MM.1S (cell line): ENCODE measurements around the gene RBMS3.

Experiments used
- DNase-seq: peaks from one replicate; pipeline ENCODE4 v3.0.0-alpha.2; 2015
- H2AFZ ChIP-seq: fragments of 300-600 bp; sonication (generic); 2 replicates; pipeline ENCODE4 v1.6.0; 2016; ENCODE audit warnings: antibody characterized with exemption, low read length
- H3F3A ChIP-seq: fragments of 300-600 bp; sonication (generic); 2 replicates; pipeline ENCODE4 v1.6.1; 2016; ENCODE audit warnings: mild to moderate bottlenecking, antibody characterized with exemption, low read length, moderate library complexity, mixed read lengths; ENCODE audit not compliant: insufficient read depth
- H3K27ac ChIP-seq: fragments of 300-600 bp; sonication (generic); 2 replicates; pipeline ENCODE4 v1.5.1; 2016; ENCODE audit warnings: mild to moderate bottlenecking, low read length
- H3K27me3 ChIP-seq: fragments of 300-600 bp; sonication (generic); replicated peaks from 2 replicates; pipeline ENCODE4 v1.6.0; 2016; ENCODE audit warnings: low read length; ENCODE audit not compliant: insufficient read depth
- H3K36me3 ChIP-seq: fragments of 300-600 bp; sonication (generic); replicated peaks from 2 replicates; pipeline ENCODE4 v1.6.1; 2016; ENCODE audit warnings: mild to moderate bottlenecking, low read length, mixed read lengths; ENCODE audit not compliant: insufficient read depth
- H3K4me1 ChIP-seq: fragments of 300-600 bp; sonication (generic); 2 replicates; pipeline ENCODE4 v1.6.1; 2016; ENCODE audit warnings: low read length, mixed read lengths
- H3K4me2 ChIP-seq: fragments of 300-600 bp; sonication (generic); 2 replicates; pipeline ENCODE4 v1.6.0; 2016; ENCODE audit warnings: low read depth, low read length
- H3K4me3 ChIP-seq: fragments of 300-600 bp; sonication (generic); 2 replicates; pipeline ENCODE4 v1.5.1; 2016; ENCODE audit warnings: low read length, mixed read lengths
- H3K79me2 ChIP-seq: fragments of 300-600 bp; sonication (generic); 2 replicates; pipeline ENCODE4 v1.6.1; 2016; ENCODE audit warnings: mixed run types, low read length, mixed read lengths
- H3K9ac ChIP-seq: fragments of 300-600 bp; sonication (generic); 2 replicates; pipeline ENCODE4 v1.6.1; 2016; ENCODE audit warnings: low read length, mixed read lengths
- H3K9me2 ChIP-seq: fragments of 300-600 bp; sonication (generic); replicated peaks from 2 replicates; pipeline ENCODE4 v1.6.1; 2016; ENCODE audit warnings: mild to moderate bottlenecking, low read length, mixed read lengths; ENCODE audit not compliant: insufficient read depth
- H3K9me3 ChIP-seq: fragments of 300-600 bp; sonication (generic); replicated peaks from 2 replicates; pipeline ENCODE4 v1.6.1; 2016; ENCODE audit warnings: mild to moderate bottlenecking, low read length, mixed read lengths; ENCODE audit not compliant: insufficient read depth
- H4K20me1 ChIP-seq: fragments of 300-600 bp; sonication (generic); 2 replicates; pipeline ENCODE4 v1.6.1; 2016; ENCODE audit warnings: mild to moderate bottlenecking, low read length, moderate library complexity, mixed read lengths; ENCODE audit not compliant: insufficient read depth
- CTCF ChIP-seq: fragments of 300-600 bp; sonication (generic); IDR thresholded peaks from 2 replicates; pipeline ENCODE4 v1.5.1; 2016; ENCODE audit warnings: antibody characterized with exemption, low read length, mixed read lengths
- EZH2 ChIP-seq: fragments of 300-600 bp; sonication (generic); optimal IDR thresholded peaks from 2 replicates; pipeline ENCODE3; 2017; ENCODE audit warnings: low read depth, mild to moderate bottlenecking, antibody characterized with exemption, low read length, mixed read lengths
- EZH2phosphoT487 ChIP-seq: fragments of 300-600 bp; sonication (generic); IDR thresholded peaks from 2 replicates; pipeline ENCODE4 v1.6.1; 2018; ENCODE audit warnings: antibody characterized with exemption, low read length

The RBMS3 gene

DNA sequence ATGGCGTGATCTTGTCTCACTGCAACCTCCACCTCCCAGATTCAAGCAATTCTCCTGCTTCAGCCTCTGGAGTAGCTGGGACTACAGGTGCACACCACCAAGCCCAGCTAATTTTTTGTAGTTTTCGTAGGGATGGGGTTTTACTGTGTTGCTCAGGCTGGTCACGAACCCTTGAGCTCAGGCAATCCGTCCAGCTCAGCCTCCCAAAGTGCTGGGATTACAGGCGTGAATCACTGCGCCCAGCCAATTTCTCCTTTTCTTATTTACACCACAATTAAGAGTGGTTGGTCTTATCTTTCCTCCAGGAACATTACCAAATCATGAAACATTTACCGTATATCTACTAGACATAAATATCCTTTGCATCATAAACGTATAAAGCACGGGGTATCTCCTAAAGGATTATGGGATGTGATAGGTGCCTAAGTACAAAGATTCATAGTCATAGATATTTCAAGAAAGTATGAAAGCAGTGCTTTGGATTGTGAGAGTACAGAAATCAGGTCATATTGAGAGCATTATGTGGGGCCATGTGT, 194.5 kb downstream of the RBMS3 start:
- H3K9ac ChIP-seq, result no peak overlapping the region
- no peaks in the 10 kb centered on the region for H3K27me3 ChIP-seq
- H3K79me2 ChIP-seq, result no peaks in the 10 kb centered on the region
- TF ChIP-seq EZH2phosphoT487 (no peak), EZH2 (no peak), CTCF (no peak)
- no peaks in the 10 kb centered on the region for H3K36me3 ChIP-seq
- H4K20me1 ChIP-seq, result no peaks in the 10 kb centered on the region
- no peak overlapping the region for H2AFZ ChIP-seq
- no peaks in the 10 kb centered on the region for H3F3A ChIP-seq
- no peaks in the 10 kb centered on the region for H3K9me3 ChIP-seq
- no peak overlapping the region for H3K27ac ChIP-seq
- no peak for DNase-seq
- H3K4me2 ChIP-seq, result no peak overlapping the region
- no peak overlapping the region for H3K4me3 ChIP-seq
- no peaks in the 10 kb centered on the region for H3K4me1 ChIP-seq
- H3K9me2 ChIP-seq, result no peaks in the 10 kb centered on the region

GRCh38 chr3:29475854-29476253, 195.0 kb downstream of the RBMS3 start:
- Histone ChIP-seq H2AFZ (no peak overlapping the region), H3K9me2 (no peaks in the 10 kb centered on the region), H3K9me3 (no peaks in the 10 kb centered on the region), H3K27me3 (no peaks in the 10 kb centered on the region), H3K27ac (no peak overlapping the region), H3K9ac (no peak overlapping the region), H3F3A (no peaks in the 10 kb centered on the region), H3K79me2 (no peaks in the 10 kb centered on the region), H4K20me1 (no peaks in the 10 kb centered on the region), H3K4me3 (no peak overlapping the region), H3K4me1 (no peaks in the 10 kb centered on the region), H3K4me2 (no peak overlapping the region), H3K36me3 (no peaks in the 10 kb centered on the region)
- no peak for DNase-seq
- no peak for TF ChIP-seq CTCF
- no peak for TF ChIP-seq EZH2
- no peak for TF ChIP-seq EZH2phosphoT487

DNA sequence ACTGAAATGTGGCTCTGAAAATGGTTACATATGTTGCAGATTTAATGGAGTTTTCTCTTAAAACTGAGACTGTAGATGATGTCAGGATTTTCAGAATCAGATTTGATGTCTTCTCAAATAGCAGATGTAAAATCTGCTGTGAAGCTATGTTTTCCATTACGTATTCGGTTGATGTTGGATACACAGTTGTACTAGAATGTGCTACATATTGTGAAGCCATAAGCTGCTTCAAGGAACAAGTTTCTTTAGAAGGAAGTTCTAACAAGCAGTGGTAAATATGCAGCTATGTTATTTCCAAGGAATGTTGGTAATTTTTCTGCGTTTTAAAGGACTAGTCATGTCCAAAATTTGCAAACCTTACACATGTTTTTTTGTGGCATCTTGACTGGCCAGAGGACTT, 197.7 kb downstream of the RBMS3 start:
- H3K27me3 ChIP-seq, result no peaks in the 10 kb centered on the region
- H3K36me3 ChIP-seq, result no peaks in the 10 kb centered on the region
- H2AFZ ChIP-seq, result no peak overlapping the region
- no peaks in the 10 kb centered on the region for H3K79me2 ChIP-seq
- DNase-seq, result no peak
- H3K27ac ChIP-seq, result no peak overlapping the region
- H4K20me1 ChIP-seq, result no peaks in the 10 kb centered on the region
- no peak for TF ChIP-seq CTCF
- TF ChIP-seq EZH2phosphoT487, result no peak
- no peak for TF ChIP-seq EZH2
- no peaks in the 10 kb centered on the region for H3K9me3 ChIP-seq
- H3K4me2 ChIP-seq, result no peak overlapping the region
- no peaks in the 10 kb centered on the region for H3K4me1 ChIP-seq
- H3K9ac ChIP-seq, result no peak overlapping the region
- H3F3A ChIP-seq, result no peaks in the 10 kb centered on the region
- H3K9me2 ChIP-seq, result no peaks in the 10 kb centered on the region
- H3K4me3 ChIP-seq, result no peak overlapping the region
